ENCODE data around the gene ACTA2. TPM values are rescaled to one million over a fixed set of nuclear protein-coding genes. Genes with fewer than 3 reads are reported as not detected.
A peak's percentile ranks its signal among the peaks of the same experiment; 100 is the strongest.

ACTA2 gene
- total RNA-seq, 1 experiment from 2014 or later, result 5.3 TPM

GRCh38 chr10:88896994-88897853 lies 55.3 kb downstream of the ACTA2 start:
- Histone ChIP-seq H3K4me3 (0 out of 2 replicates have a peak overlapping the region, but pooled peaks have one; percentile 14), H3K4me2 (peak overlapping the region; percentile 51), H3K27me3 (ENCODE audit: insufficient read depth, low read depth) (no peaks in the 10 kb centered on the region), H3K79me2 (ENCODE audit: low read depth) (0 out of 2 replicates have a peak, but pooled peaks cover 4% of the 10 kb centered on the region), H2AFZ (0 out of 2 replicates have a peak overlapping the region, but pooled peaks have one; percentile 8), H3K4me1 (replicated peaks; ENCODE audit: insufficient read depth) (peaks cover 29% of the 10 kb centered on the region), H3K27ac (peak overlapping the region; percentile 60), H3F3A (ENCODE audit: insufficient read depth, low read depth) (peaks cover 6% of the 10 kb centered on the region; the same call in 1 of the 2 replicates), H3K9me2 (ENCODE audit: insufficient read depth) (no peaks in the 10 kb centered on the region), H3K36me3 (ENCODE audit: low read depth) (no peaks in the 10 kb centered on the region; the same call in 1 of the 2 replicates), H3K9me3 (ENCODE audit: insufficient read depth, low read depth) (no peaks in the 10 kb centered on the region), H4K20me1 (ENCODE audit: insufficient read depth) (no peaks in the 10 kb centered on the region)
- TF ChIP-seq CTCF (conservative IDR thresholded peaks at IDR 0.05) (no peak), EZH2 (IDR thresholded peaks at IDR 0.05; ENCODE audit: low read depth) (no peak)
- POLR2A ChIA-PET (ENCODE audit: unreplicated experiment), result interaction anchor here (0.6 kb wide), 1 partner anchor 277 kb away, joined by 5 read pairs; no protein-coding TSS in a partner anchor
- peak in 1 of 2 experiments; percentile 52 for DNase-seq
- no TSS peak for BruUV-seq (replicated peaks)
- intact Hi-C loops (cut with micrococcal nuclease; ENCODE audit: unreplicated experiment), result loop anchor here (2.0 to 5.0 kb wide), 2 partner anchors 14 to 40 kb away; no protein-coding TSS in a partner anchor
- CTCF ChIA-PET, result no interaction called here

- Histone ChIP-seq H3K27ac (peak overlapping the region; percentile 60), H3K4me3 (no peak overlapping the region), H4K20me1 (ENCODE audit: insufficient read depth) (no peaks in the 10 kb centered on the region), H3F3A (ENCODE audit: insufficient read depth, low read depth) (peaks cover 6% of the 10 kb centered on the region; the same call in 1 of the 2 replicates), H3K27me3 (ENCODE audit: insufficient read depth, low read depth) (no peaks in the 10 kb centered on the region), H3K79me2 (ENCODE audit: low read depth) (0 out of 2 replicates have a peak, but pooled peaks cover 4% of the 10 kb centered on the region), H3K9me3 (ENCODE audit: insufficient read depth, low read depth) (no peaks in the 10 kb centered on the region), H3K4me1 (replicated peaks; ENCODE audit: insufficient read depth) (peaks cover 29% of the 10 kb centered on the region), H2AFZ (no peak overlapping the region), H3K36me3 (ENCODE audit: low read depth) (no peaks in the 10 kb centered on the region; the same call in 1 of the 2 replicates), H3K4me2 (peak overlapping the region; percentile 51), H3K9me2 (ENCODE audit: insufficient read depth) (no peaks in the 10 kb centered on the region)
- ChIA-PET CTCF (no interaction called here), POLR2A (ENCODE audit: unreplicated experiment) (interaction anchor here (0.6 kb wide), 1 partner anchor 276 kb away, joined by 5 read pairs; no protein-coding TSS in a partner anchor)
- no peak for TF ChIP-seq CTCF (conservative IDR thresholded peaks at IDR 0.05)
- no peak for TF ChIP-seq EZH2 (IDR thresholded peaks at IDR 0.05; ENCODE audit: low read depth)
- BruUV-seq (replicated peaks), result no TSS peak
- intact Hi-C loops (cut with micrococcal nuclease; ENCODE audit: unreplicated experiment), result loop anchor here (2.0 to 5.0 kb wide), 2 partner anchors 14 to 39 kb away; no protein-coding TSS in a partner anchor
- peak in 1 of 2 experiments; percentile 64 for DNase-seq
Observed at GRCh38 chr10:88896372-88896993, 56.1 kb downstream of the ACTA2 start.

GRCh38 chr10:88895250-88895649 lies 57.3 kb downstream of the ACTA2 start:
- Histone ChIP-seq H4K20me1 (ENCODE audit: insufficient read depth) (no peaks in the 10 kb centered on the region), H3F3A (ENCODE audit: insufficient read depth, low read depth) (peaks cover 6% of the 10 kb centered on the region; the same call in 1 of the 2 replicates), H3K9me2 (ENCODE audit: insufficient read depth) (no peaks in the 10 kb centered on the region), H3K36me3 (ENCODE audit: low read depth) (no peaks in the 10 kb centered on the region; the same call in 1 of the 2 replicates), H3K4me2 (no peak overlapping the region), H3K4me3 (no peak overlapping the region), H3K79me2 (ENCODE audit: low read depth) (0 out of 2 replicates have a peak, but pooled peaks cover 6% of the 10 kb centered on the region), H3K9me3 (ENCODE audit: insufficient read depth, low read depth) (no peaks in the 10 kb centered on the region), H2AFZ (no peak overlapping the region), H3K4me1 (replicated peaks; ENCODE audit: insufficient read depth) (peaks cover 29% of the 10 kb centered on the region), H3K27me3 (ENCODE audit: insufficient read depth, low read depth) (no peaks in the 10 kb centered on the region), H3K27ac (no peak overlapping the region)
- no TSS peak for BruUV-seq (replicated peaks)
- TF ChIP-seq CTCF (conservative IDR thresholded peaks at IDR 0.05), result no peak
- TF ChIP-seq EZH2 (IDR thresholded peaks at IDR 0.05; ENCODE audit: low read depth), result no peak
- DNase-seq, result no peak
- ChIA-PET CTCF (no interaction called here), POLR2A (ENCODE audit: unreplicated experiment) (no interaction called here)
- intact Hi-C loops (cut with micrococcal nuclease; ENCODE audit: unreplicated experiment), result loop anchor here (5.0 kb wide), 1 partner anchor 38 kb away; no protein-coding TSS in a partner anchor

Data from PC-9 (cell line).